ENCODE results near the gene HBG2. TPM values are rescaled to one million over a fixed set of nuclear protein-coding genes. Genes with fewer than 3 reads are reported as not detected.

The HBG2 gene
- total and polyA plus RNA-seq, 2 of the 8 experiments (the other 6 are each of a cell fraction or from before 2014, with no cell fraction given) = 0.23 TPM; not detected in 1

GRCh38 chr11:5284637-5285036, 30.1 kb upstream of the HBG2 start (continued):
- TF ChIP-seq NANOG (IDR thresholded peaks at IDR 0.05; ENCODE audit: insufficient read depth, low read depth, low read length, poor library complexity, severe bottlenecking) (no peak), GTF2F1 (IDR thresholded peaks at IDR 0.05; ENCODE audit: borderline replicate concordance, low read depth, low read length) (no peak)
